Activated T-cell treated with anti-CD3 and anti-CD28 coated beads for 4 hours (primary cell): ENCODE data around the gene HAGHL.
"Not testable (repeated sequence)": the region's sequence is repeated elsewhere in the genome, so short reads cannot be mapped to it uniquely, and the experiment has no call there.

Experiments used
- DNase-seq: peaks from one replicate; pipeline ENCODE4 v3.0.0-alpha.2; 2020

HAGHL gene

DNA sequence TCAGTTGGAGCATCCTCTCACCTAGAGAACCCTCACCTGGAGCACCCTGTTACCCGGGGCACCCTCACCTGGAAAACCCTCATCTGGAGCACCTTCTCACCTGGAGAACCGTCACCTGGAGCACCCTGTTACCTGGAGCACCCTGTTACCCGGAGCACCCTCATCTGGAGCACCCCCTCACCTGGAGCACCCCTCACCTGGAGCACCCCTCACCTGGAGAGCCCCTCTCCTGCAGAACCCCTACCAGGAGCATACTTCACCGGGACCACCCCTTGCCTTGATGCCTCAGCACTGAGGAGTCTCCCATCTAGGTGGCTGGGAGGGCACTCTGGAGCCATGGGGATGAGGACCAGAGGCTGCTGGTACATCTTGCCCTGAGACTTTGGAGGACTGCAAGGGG lies 17.9 kb upstream of the HAGHL start:
- no peak for DNase-seq

- no peak for DNase-seq
Observed at GRCh38 chr16:709566-710499, 17.1 kb upstream of the HAGHL start.

DNA sequence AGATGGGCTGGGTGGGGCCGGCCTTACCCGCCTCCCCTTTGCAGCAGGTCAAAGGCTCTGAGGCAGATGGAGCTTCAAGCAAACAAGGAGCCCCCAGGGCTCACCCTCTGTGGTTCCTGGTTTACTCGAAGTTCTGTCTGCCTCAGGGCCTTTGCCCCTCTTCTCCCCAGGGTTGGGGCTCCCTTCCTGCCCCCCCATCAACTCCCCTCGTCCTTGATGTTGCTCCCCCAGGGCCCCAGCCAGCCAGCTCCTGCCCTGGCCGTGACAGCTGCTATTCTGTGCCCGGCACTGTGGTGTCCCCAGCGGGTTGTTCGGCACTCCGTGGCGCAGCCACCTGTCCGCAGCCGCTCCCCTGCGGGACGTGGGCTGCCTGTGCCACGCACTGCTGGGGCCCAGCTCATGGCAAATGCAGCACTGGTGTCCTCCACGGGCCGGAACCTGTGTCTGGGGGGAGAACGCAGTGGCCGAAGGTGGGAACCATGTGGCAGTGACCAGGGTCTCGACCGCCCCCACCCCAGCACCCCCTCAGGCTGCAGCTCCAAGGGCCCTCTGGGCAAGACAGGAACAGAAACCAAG lies 16.3 kb upstream of the HAGHL start:
- DNase-seq: no peak

- no peak for DNase-seq
Observed at GRCh38 chr16:711084-711483, 15.8 kb upstream of the HAGHL start.

- DNase-seq: peak; percentile 67
Observed at GRCh38 chr16:711548-712320, 15.2 kb upstream of the HAGHL start.

GRCh38 chr16:712740-713250 lies 14.1 kb upstream of the HAGHL start:
- not testable (repeated sequence) for DNase-seq

DNA sequence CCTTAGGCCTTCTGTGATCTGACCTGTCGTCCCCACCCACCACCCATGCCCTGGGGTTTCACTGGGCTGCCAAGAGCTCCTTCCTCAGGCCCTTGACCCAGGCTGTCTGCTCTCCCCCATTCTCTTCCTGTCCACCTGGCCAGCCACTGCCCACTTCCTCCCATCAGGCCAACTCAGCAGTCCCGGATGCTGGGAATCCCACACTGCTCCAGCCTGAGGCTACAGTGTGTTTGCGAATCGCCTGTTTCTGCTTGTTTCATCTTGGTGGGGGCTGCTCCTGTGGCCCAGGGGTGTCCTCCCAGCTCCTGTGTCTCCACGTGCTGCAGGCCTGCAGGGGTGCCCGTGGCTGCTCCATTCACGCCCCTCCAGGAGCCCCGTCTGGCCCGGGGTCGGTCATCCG lies 12.8 kb upstream of the HAGHL start:
- no peak for DNase-seq

DNA sequence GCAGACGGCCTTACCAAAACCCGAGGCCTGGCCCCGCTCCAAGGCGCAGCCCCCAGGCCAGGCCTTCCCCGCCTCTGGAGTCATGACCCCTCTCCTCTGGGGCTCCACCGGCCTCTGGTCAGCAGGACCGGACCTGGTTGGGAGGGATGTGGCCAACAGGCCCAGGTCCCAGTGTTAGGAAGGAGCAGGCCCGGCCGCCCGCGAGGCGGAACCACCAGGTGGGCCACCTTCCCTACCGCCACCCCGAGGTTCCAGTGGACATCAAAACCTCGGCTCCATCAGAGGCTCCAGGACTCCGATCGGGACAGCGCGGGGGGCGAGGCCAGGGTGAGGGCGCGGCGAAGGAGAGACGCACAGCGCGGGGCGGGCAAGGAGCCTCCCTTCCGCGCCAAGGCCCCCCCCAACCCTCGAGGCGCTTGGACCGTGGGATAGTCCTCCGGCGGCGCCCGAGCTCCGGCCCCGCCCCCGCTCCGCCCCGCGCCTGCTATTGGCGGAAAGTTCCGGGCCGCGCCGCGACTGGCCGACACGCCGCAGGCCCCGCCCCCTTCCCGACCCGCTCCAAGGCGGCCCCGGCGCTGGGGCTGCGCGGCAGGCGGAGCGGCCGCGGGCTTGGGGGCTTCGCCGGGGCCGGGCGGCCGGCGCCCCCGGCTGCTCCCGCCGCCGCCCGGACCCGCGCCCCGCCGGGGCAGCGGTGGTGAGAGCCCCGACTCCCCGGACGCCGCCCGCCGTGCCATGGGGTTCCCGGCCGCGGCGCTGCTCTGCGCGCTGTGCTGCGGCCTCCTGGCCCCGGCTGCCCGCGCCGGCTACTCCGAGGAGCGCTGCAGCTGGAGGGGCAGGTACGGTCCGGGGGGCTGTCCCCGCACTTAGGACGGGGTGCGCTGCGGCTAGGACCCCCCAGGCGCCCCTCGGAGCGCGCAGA lies 12.1 kb upstream of the HAGHL start, which contains the start of gene METRN:
TSS of gene METRN (plus strand) at position 561 of the 919 bp plus-strand sequence. CDS start at position 733, 172 bp downstream.
- peak; percentile 84 for DNase-seq

- DNase-seq: no peak
Observed at GRCh38 chr16:715477-716199, 11.3 kb upstream of the HAGHL start.

GRCh38 chr16:716200-716568 lies 10.7 kb upstream of the HAGHL start:
- no peak for DNase-seq

DNA sequence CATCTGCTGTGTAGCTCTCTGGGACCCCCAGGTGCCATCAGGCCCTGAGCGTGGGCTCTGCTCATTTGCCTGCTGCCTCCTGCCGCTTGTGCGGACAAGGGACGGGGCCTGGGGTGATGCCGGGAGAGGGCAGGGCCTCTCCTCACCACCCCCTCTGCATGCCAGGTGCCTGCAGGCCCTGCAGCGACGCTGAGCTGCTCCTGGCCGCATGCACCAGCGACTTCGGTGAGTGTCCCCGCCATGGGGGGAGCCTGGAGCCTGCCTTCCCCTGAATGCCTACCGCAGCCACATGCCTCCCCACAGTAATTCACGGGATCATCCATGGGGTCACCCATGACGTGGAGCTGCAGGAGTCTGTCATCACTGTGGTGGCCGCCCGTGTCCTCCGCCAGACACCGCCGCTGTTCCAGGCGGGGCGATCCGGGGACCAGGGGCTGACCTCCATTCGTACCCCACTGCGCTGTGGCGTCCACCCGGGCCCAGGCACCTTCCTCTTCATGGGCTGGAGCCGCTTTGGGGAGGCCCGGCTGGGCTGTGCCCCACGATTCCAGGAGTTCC lies 10.1 kb upstream of the HAGHL start:
- DNase-seq: no peak

- no peak for DNase-seq
Observed at GRCh38 chr16:717450-718245, 9.3 kb upstream of the HAGHL start.

- no peak for DNase-seq
Observed at GRCh38 chr16:718389-718788, 8.5 kb upstream of the HAGHL start.

DNA sequence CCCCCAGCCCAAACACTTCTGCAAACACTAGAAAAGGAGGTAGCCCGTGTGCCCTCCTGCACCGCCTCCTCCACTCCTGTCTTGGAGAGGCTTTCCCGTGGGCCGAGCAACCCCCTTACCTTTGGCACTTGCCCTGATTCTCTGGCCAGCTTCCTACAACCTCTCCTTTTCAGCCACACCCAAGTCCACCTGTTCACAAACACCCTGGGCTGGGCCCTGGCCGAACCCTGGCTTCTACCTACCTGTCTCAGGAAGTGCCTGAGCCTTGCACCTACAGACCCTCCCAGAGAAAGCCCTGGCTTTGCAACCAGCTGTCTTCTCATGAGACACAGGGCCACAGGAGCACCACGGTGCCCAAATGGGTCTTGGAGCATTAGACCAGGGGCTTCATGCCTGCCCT lies 8.0 kb upstream of the HAGHL start:
- DNase-seq: no peak

- DNase-seq: no peak
Observed at GRCh38 chr16:719815-720446, 7.0 kb upstream of the HAGHL start.

- no peak for DNase-seq
Observed at GRCh38 chr16:720447-720989, 6.4 kb upstream of the HAGHL start.

- peak; percentile 45 for DNase-seq
Observed at GRCh38 chr16:720990-721764, 5.7 kb upstream of the HAGHL start, which contains the start of gene ANTKMT. ANTKMT (plus strand) TSS chr16:721146; CDS start chr16:721275, 129 bp downstream.

DNA sequence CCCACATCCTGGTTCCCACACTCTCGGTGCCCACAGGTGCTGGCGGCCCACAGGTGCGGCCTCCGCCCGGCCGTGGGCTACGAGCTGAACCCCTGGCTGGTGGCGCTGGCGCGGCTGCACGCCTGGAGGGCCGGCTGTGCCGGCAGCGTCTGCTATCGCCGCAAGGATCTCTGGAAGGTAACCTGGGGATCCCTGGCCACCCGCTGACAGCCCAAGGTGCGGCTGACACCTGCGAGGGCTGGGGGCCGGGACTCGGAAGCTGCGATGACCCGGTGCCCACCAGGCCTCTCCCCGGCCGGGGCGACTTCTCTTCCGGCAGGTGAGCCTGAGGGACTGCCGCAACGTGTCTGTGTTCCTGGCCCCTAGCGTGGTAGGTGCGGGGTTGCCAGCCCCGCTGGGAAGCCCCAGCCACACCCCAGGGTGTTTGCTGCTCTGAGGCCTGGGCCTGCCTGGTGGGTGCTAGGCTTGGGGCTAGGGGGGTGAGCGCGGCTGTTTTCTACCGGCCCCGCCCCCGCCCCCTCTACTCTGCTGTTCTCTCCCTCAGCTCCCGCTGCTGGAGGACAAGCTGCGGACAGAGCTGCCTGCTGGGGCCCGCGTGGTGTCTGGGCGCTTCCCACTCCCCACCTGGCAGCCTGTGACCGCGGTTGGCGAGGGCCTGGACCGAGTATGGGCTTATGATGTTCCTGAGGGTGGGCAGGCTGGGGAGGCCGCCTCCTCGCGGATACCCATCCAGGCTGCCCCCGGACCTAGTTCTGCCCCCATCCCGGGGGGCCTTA lies 5.0 kb upstream of the HAGHL start:
- no peak for DNase-seq
